Putamen (tissue), 1 donor: ENCODE results near the gene FLT3.
"Not testable (repeated sequence)": the region's sequence is repeated elsewhere in the genome, so short reads cannot be mapped to it uniquely, and the experiment has no call there.

Experiments used
- DNase-seq: peaks from one replicate; pipeline ENCODE4 v3.0.0-alpha.2; 2016; ENCODE audit warnings: low spot score

Gene FLT3

DNA sequence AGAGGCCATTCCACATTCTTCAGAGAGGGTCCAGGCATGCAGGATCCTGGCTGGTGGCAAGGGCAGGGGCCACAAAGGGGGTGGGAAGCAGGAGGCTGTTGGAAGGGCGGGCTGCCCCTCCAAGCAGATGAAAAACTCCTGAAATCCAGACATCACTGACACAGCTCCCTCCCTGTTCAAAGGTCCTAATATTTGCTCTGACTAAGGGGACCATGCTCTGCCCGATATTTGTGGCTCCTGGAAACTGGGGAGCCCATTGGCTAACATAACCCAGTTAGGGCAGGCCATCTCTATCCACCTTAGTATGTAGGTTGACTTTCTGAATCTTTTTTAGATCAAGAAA, 127.9 kb downstream of the FLT3 start:
- no peak for DNase-seq

GRCh38 chr13:27971776-27972477, 128.4 kb downstream of the FLT3 start:
- DNase-seq = no peak

DNA sequence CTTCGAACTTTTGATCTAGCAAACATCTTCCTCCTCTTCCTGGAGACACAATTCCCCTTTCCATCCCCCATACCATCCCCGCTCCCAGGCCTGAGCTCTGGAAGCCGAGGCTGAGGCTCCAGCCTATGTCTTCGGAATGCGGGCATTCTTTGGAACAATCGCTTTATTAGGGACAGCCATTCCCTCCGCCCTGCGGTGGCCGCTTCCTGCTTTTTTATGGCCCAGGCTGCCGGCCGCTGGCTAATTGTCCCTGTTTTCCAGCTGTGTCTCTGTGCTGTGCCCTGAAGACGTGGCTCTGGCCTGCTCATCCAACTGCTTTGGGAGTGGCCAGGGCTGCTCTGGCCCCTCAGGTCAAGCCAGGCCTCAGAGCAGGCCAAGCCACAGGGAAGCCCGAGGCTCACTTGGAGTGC, 129.1 kb downstream of the FLT3 start:
- no peak for DNase-seq

DNA sequence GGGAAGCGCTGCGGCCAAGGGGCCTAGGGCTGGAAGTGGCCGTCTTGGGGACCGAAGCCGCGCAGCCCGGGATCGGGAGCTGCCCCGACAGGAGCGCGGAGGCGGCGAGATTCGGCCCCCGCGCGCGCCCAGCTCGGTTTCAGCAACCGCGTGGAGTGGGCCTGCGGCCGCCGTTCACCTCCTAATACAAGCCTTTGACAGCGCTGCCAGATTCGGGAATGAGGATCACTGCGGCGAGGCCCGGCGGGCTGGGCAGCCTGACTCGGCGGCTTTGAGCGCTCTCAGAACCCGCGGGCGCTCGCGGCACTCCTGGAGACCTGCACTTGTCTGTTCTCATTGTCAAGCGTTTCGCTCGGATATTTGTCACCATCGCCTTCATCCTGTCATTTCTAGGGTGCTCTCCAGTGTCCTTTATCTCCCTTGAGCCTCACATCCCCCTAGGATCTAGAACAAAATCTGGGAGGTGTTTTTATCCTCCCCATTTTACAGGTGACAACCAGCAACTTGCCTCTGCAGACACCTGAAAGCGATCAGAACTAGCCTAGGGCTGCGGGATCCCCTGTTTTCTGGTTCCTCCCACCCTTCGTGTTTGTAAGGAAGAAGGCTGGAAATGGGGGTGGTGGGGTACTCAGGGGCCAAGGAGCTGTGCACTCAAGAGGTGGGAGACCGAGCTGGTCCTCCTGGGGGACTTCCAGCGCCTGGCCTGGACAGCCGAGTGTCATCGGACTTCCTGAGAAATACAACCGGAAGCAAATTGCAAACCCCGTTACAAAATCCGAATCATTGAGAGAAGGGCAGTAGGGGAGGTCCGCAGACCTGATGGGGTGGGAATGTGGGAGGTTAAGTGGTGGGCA, 129.8 kb downstream of the FLT3 start:
- DNase-seq = no peak

DNA sequence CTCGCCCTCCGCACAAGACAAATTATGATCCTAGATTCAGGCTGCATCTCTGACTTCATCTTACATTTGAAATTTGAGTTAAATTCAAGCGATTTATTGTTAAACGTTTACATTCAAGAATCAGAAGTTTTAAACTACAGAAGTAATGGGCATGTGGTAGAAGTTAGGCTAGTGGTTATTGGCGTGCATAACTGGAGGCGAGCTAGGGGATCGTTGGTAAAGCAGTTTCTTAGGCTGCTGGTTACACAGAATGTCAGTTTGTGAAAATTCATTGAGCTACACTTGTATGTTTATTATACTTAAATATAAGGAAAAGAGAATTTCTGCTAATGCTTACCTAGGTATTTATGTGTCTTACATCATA, 130.5 kb downstream of the FLT3 start:
- DNase-seq = no peak

- DNase-seq = no peak
Observed at GRCh38 chr13:27969082-27969865, 131.1 kb downstream of the FLT3 start, which contains the start of gene CDX2. Gene CDX2 (minus strand): TSS chr13:27969315. CDS start chr13:27969006, 309 bp downstream.

- DNase-seq = no peak
Observed at GRCh38 chr13:27968316-27969081, 131.9 kb downstream of the FLT3 start.

- no peak for DNase-seq
Observed at GRCh38 chr13:27967736-27968315, 132.6 kb downstream of the FLT3 start.

GRCh38 chr13:27967203-27967735, 133.1 kb downstream of the FLT3 start:
- no peak for DNase-seq

DNA sequence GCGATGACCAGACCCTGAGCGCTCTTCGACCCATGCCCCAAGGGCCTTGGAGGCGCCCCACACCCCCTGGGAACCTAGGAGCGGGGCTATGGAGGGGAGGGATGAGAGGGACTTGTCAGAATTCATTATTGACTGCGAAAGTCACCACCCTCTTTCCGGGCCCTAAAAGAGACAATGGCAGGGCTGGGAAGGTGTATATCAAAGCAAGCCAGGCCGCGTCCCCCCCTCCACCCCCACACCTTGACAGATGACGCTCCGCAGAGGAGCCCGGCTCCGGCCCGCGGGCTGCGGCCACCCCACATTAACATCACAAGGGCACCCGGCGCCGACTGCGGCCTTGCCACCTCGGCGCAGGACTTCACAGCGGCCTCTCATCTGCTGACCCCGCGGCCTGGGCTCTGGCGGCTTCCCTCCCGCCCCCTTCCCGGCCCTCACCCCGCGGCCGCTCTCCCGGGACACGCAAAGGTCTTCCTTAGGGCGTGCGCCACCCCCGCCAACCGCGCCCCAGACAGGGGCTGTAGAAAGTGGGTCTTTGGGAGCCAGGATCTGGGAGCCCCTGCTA, 133.7 kb downstream of the FLT3 start:
- no peak for DNase-seq

DNA sequence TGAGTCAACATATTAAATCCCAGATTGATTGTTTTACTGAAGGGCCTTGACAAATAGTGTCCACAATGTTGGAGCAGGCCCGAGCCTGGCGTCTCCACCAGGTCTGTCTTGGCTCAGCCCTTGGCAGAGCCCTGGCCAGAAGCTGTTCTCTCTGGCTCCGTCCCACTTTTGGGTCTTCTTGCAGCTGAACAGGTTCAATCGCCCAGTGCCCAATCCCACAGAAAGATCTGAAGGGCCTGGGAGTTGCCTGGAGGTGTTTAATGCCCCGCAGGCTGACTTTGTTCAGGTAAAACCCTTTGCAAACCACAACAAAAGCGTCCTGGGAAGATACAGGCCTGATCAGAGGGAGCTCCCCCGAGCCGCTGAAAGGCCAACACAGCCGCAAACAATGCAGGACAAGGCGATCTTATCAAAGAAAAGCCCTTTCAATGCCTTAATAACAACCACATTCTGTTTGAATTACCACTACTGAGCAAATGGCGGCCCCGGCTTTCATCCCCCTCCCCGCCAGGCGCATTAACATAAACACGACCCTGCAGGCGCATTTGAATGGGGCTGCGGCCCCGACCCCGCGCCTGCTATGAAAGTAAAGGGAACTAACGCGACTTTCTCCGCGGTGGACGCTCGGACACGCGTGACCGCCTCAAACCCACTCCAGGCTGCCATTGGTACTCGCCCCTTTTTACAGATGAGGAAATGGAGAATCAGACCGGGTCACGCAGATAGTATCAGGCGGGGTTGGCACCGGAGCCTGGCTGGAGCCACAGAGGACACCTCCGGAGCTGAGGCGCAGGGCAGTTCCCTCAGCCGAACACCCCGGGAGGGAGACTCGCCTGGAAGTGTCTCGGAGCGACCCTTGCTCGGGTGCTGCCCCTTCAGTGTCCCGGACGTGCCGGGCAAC, 134.4 kb downstream of the FLT3 start:
- DNase-seq = no peak

DNA sequence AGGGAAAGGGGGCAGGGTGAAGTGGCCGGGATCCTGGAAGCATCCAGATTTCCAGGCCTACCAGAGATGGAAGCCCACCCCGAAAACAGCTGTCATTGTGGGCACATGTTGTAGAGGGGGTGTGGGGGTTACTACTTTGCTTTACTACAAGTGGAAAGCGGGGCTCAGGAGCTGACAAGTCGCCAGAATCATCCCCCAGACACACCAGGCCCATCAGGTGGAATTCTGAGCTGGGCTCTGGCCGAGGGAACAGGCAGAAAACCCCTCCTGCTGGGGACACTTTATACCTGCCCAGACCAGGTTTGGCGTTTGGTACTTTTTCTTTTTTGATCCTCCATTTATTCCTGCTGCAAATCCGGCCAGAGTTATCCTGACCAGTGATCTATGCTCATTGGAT, 135.0 kb downstream of the FLT3 start:
- no peak for DNase-seq

DNA sequence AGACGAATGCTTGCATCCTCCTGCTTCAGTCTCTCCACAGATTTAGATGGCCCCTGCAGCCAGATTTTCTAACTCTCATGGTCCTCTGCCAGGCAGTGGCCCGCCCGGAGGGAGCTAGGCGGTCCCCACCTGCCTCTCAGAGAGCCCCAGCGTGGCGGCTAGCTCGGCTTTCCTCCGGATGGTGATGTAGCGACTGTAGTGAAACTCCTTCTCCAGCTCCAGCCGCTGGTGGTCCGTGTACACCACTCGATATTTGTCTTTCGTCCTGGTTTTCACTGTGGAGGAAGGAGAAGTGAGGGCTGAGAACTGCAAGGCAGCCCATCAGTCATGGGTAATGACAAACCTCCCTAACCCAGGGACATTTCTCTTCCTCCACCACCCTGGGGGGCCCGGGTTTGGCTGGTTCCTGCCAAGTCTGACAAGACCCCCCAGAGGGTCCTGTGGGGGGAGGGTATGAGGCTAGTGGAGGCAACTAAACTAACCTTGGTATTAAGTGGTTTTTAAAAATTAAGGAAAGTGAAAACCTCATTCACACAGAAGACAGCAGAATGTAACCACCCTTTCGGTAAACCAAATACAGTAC, 135.5 kb downstream of the FLT3 start:
- no peak for DNase-seq

GRCh38 chr13:27964206-27964605, 136.2 kb downstream of the FLT3 start:
- not testable (repeated sequence) for DNase-seq

- DNase-seq = no peak
Observed at GRCh38 chr13:27963491-27963890, 136.9 kb downstream of the FLT3 start.

- DNase-seq = no peak
Observed at GRCh38 chr13:27962982-27963381, 137.4 kb downstream of the FLT3 start.

DNA sequence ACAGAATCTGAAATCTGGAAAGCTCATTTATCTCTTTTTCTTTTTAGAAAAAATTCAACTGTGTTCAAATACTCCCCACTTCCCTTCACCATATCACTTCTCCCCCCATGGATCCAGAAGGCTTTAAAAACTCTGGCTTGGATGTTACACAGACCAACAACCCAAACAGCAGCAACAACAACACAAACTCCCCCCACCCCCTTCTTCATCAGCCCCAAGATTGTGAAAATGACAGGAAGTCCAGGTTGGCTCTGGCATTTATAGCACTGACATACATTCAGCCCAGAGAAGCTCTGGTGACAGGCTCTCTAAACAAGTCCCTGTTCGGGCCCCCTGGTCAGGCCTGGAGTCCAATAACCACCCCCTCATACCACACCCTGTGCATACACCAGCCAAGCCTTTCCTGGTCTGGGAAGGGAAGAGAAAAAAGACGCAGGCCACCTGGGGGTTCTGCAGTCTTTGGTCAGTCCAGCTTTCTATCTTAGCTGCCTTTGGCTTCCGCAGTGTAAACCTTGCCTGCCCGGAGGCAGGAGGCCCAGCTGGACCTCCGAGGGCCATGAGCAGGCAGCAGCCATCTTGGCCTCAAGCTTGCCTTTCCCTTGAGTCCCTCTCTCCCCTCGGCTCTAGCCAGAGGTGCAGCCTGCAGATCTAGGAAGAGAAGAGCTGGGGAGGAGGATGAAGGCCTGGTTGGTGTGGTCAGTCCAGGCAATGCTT, 138.1 kb downstream of the FLT3 start:
- DNase-seq = no peak

DNA sequence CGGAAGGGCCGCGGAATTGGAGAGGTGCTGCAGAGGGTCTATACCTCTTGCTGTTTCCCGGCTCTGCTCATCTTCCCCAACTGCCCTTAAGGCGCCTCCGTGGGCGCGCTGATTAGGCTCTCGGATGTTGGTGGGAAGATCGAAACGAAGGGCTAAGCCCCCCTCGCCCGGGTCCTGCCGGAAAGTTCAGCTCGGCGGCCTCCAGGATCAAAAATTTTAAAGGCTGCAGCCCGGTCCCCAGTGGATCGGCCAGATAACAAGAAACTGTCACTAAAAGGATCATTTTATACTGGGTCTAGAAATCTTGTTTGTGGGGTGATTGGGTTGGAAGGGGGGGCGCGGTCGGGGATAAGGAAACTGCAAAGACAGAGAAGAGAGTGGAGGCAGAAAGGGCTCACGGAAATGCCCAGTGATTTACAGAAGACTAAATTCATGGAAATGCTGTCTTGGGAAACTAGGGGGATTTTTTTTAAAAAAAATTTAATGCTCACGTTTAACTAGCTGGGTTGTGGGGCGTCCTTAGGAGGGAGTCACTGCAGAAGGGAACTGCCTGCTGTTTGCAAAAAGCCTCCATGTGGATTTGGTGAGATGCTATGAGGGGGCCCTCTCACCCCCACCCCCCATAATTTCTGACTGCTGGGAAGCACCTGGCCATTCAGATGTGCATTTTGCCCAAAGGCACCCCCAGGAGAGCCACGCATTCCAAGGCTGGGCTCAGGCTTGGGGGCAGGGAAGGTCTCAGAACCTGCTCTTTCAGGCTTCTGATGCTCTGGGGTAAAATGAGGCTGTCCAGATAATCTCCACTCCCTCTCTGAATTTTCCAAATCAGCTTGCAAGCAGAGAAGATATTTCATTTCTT, 138.9 kb downstream of the FLT3 start:
- no peak for DNase-seq
